CD4-positive, alpha-beta T cell (primary cell): Measurements from ENCODE around the gene STAT3. TPM values are rescaled to one million over a fixed set of nuclear protein-coding genes. Genes with fewer than 3 reads are reported as not detected.
"Not testable (repeated sequence)": the region's sequence is repeated elsewhere in the genome, so short reads cannot be mapped to it uniquely, and the experiment has no call there.

ENCODE experiments used
- ATAC-seq: fragments of 200-7000 bp; cut with Tn5 transposase; one replicate; pipeline ENCODE4 v1.10.0; 2022; ENCODE audit warnings: mild to moderate bottlenecking; ENCODE audit not compliant: poor library complexity
- CTCF ChIA-PET: fragments of 350-600 bp; sonication (Branson Sonifier 250); formaldehyde crosslinking; loops from one replicate; lab custom pipeline; 2021; ENCODE audit warnings: antibody characterized with exemption, inconsistent platforms; lab: Charles Lee
- POLR2A ChIA-PET: fragments of 350-600 bp; sonication (Branson Sonifier 250); formaldehyde crosslinking; loops from one replicate; lab custom pipeline; 2021; ENCODE audit warnings: antibody characterized with exemption, inconsistent platforms; lab: Charles Lee
- DNase-seq, 14 experiments: peaks; one replicate each; pipeline ENCODE4 v3.0.0-alpha.2; 2013 to 2020; ENCODE audit warnings: mixed read lengths in 2 of 14
- H3K27ac ChIP-seq, 2 donors: one replicate each; pipeline versions ENCODE4 v1.5.1 to v1.7.0; 2013; ENCODE audit warnings: low read length in 2 of 2, low read depth in 1 of 2, mild to moderate bottlenecking in 1 of 2
- H3K27me3 ChIP-seq, 2 experiments: 1 replicate in 1 of 2; 2 replicates in 1 of 2; pipeline versions ENCODE4 v1.6.1 to v1.7.0; 2013; ENCODE audit warnings: low read length in 2 of 2, control low read depth in 1 of 2, mild to moderate bottlenecking in 1 of 2, moderate library complexity in 1 of 2; ENCODE audit not compliant: insufficient read depth in 2 of 2, control insufficient read depth in 1 of 2
- H3K36me3 ChIP-seq: one replicate; pipeline ENCODE4 v1.6.1; 2013; ENCODE audit warnings: low read length, control low read depth; ENCODE audit not compliant: insufficient read depth
- H3K4me1 ChIP-seq: one replicate; pipeline ENCODE4 v1.6.1; 2013; ENCODE audit warnings: low read length, control low read depth; ENCODE audit not compliant: insufficient read depth
- H3K4me3 ChIP-seq: one replicate; pipeline ENCODE4 v1.5.1; 2013; ENCODE audit warnings: mild to moderate bottlenecking, low read length, moderate library complexity
- H3K9me3 ChIP-seq, 2 experiments: 1 replicate in 1 of 2; 2 replicates in 1 of 2; pipeline versions ENCODE4 v1.6.1 to v1.7.0; 2013; ENCODE audit warnings: low read length in 2 of 2, mild to moderate bottlenecking in 2 of 2, control low read depth in 1 of 2, moderate library complexity in 1 of 2; ENCODE audit not compliant: control insufficient read depth in 1 of 2, insufficient read depth in 1 of 2
- H3K27ac Mint-ChIP-seq: one replicate; pipeline ENCODE4 v1.8.0; 2020; ENCODE audit warnings: mixed read lengths
- H3K27me3 Mint-ChIP-seq: one replicate; pipeline ENCODE4 v1.8.0; 2021; ENCODE audit warnings: mixed read lengths
- H3K36me3 Mint-ChIP-seq: one replicate; pipeline ENCODE4 v1.8.0; 2021; ENCODE audit warnings: low read depth, mixed read lengths
- H3K4me1 Mint-ChIP-seq: one replicate; pipeline ENCODE4 v1.8.0; 2021; ENCODE audit warnings: low read depth, mixed read lengths
- H3K4me3 Mint-ChIP-seq: one replicate; pipeline ENCODE4 v1.8.0; 2020; ENCODE audit warnings: mild to moderate bottlenecking, mixed read lengths
- H3K9me3 Mint-ChIP-seq: one replicate; pipeline ENCODE4 v1.8.0; 2020; ENCODE audit warnings: mixed read lengths
- CTCF ChIP-seq: fragments of 200-600 bp; IDR thresholded peaks from one replicate; pipeline ENCODE4 v1.8.0; 2022; ENCODE audit warnings: antibody characterized with exemption, mild to moderate bottlenecking
- intact Hi-C, 2 experiments: fragments of 100-400 bp; cut with DNase I in 1 of 2; cut with micrococcal nuclease in 1 of 2; formaldehyde crosslinking; loops; one replicate each; pipeline versions ENCODE4 v1.15.1 to v1.9.0; 2023 to 2025; cut with DNase I, micrococcal nuclease
- total RNA-seq, 174 experiments: library from RNA in 2 of 174; stranded (reverse) in 2 of 174; gene quantifications; one replicate each; pipeline ENCODE4 v1.2.3 and lab custom pipeline; 2021 to 2026

The STAT3 gene
- total RNA-seq, 2 experiments from 2014 or later = 315 to 319 TPM

- peaks cover 80% of the 10 kb centered on the region for H3K36me3 ChIP-seq
- H3K9me3 Mint-ChIP-seq = no peaks in the 10 kb centered on the region
- H3K27me3 Mint-ChIP-seq = no peaks in the 10 kb centered on the region
- peaks cover 91% of the 10 kb centered on the region for H3K36me3 Mint-ChIP-seq
- DNase-seq = no peak
- no peak overlapping the region for H3K4me3 ChIP-seq
- H3K9me3 ChIP-seq = peaks cover 0 to 6% of the 10 kb centered on the region in 2 experiments
- ChIA-PET CTCF (no interaction called here), POLR2A (interaction anchor here (1.1 kb wide), 1 partner anchor 57 kb away, joined by 3 read pairs; no protein-coding TSS in a partner anchor)
- H3K27ac Mint-ChIP-seq = peak overlapping the region; percentile 74
- H3K27me3 ChIP-seq = no peaks in the 10 kb centered on the region
- H3K4me1 ChIP-seq = peaks cover 47% of the 10 kb centered on the region
- H3K4me3 Mint-ChIP-seq = no peak overlapping the region
- H3K4me1 Mint-ChIP-seq = peaks cover 49% of the 10 kb centered on the region
- intact Hi-C loops = no loop called here
- no peak for TF ChIP-seq CTCF
- no peak for ATAC-seq
- H3K27ac ChIP-seq = no peak overlapping the region
Measured at GRCh38 chr17:42307362-42307927, 80.8 kb downstream of the STAT3 start.

- Mint-ChIP-seq H3K4me1 (peaks cover 39% of the 10 kb centered on the region), H3K4me3 (no peak overlapping the region), H3K9me3 (no peaks in the 10 kb centered on the region), H3K27me3 (no peaks in the 10 kb centered on the region), H3K36me3 (peaks cover 94% of the 10 kb centered on the region), H3K27ac (peak overlapping the region; percentile 86)
- no peak for DNase-seq
- Histone ChIP-seq H3K36me3 (peaks cover 88% of the 10 kb centered on the region), H3K4me3 (no peak overlapping the region), H3K27me3 (no peaks in the 10 kb centered on the region), H3K27ac (no peak overlapping the region), H3K4me1 (peaks cover 36% of the 10 kb centered on the region), H3K9me3 (peaks cover 0 to 6% of the 10 kb centered on the region in 2 experiments)
- no peak for TF ChIP-seq CTCF
- CTCF ChIA-PET = interaction anchor here (1.8 kb wide), 1 partner anchor 84 kb away, joined by 8 read pairs; no protein-coding TSS in a partner anchor
- POLR2A ChIA-PET = interaction anchor here (1.1 to 1.5 kb wide), 3 partner anchors 9 to 82 kb away, joined by 3 to 5 read pairs (median 4); partner anchors contain the start of gene STAT3
- no peak for ATAC-seq
- intact Hi-C loops = no loop called here
Measured at GRCh38 chr17:42306385-42306667, 81.9 kb downstream of the STAT3 start.

GRCh38 chr17:42305543-42306384 lies 82.5 kb downstream of the STAT3 start:
- Histone ChIP-seq H3K9me3 (peaks cover 0 to 6% of the 10 kb centered on the region in 2 experiments), H3K27me3 (no peaks in the 10 kb centered on the region), H3K4me3 (no peak overlapping the region), H3K4me1 (peaks cover 31% of the 10 kb centered on the region), H3K36me3 (peaks cover 88% of the 10 kb centered on the region), H3K27ac (peak overlapping the region in 1 of 2 donors; percentile 15)
- peak overlapping the region; percentile 6 for H3K4me3 Mint-ChIP-seq
- TF ChIP-seq CTCF = peak; percentile 40
- DNase-seq (peak in 8 of 14 experiments; percentile 28 to 62 (median 39)), ATAC-seq (peak; percentile 84)
- intact Hi-C loops = no loop called here
- no peaks in the 10 kb centered on the region for H3K27me3 Mint-ChIP-seq
- ChIA-PET POLR2A (interaction anchor here (1.1 to 1.5 kb wide), 3 partner anchors 10 to 83 kb away, joined by 3 to 5 read pairs (median 4); partner anchors contain the start of gene STAT3), CTCF (interaction anchor here (1.8 kb wide), 1 partner anchor 84 kb away, joined by 8 read pairs; no protein-coding TSS in a partner anchor)
- peak overlapping the region; percentile 86 for H3K27ac Mint-ChIP-seq
- H3K9me3 Mint-ChIP-seq = no peaks in the 10 kb centered on the region
- H3K4me1 Mint-ChIP-seq = peaks cover 34% of the 10 kb centered on the region
- peaks cover 94% of the 10 kb centered on the region for H3K36me3 Mint-ChIP-seq

GRCh38 chr17:42305031-42305330 lies 83.3 kb downstream of the STAT3 start:
- H3K4me3 ChIP-seq, H3K27me3 ChIP-seq, ATAC-seq, intact Hi-C loops, H3K27me3 Mint-ChIP-seq, H3K9me3 ChIP-seq, H3K27ac ChIP-seq, DNase-seq, H3K4me3 Mint-ChIP-seq, H3K9me3 Mint-ChIP-seq: not testable (repeated sequence)
- CTCF ChIA-PET = interaction anchor here (0.7 kb wide), 1 partner anchor 83 kb away, joined by 3 read pairs; no protein-coding TSS in a partner anchor
- peaks cover 88% of the 10 kb centered on the region for H3K36me3 Mint-ChIP-seq
- Histone ChIP-seq H3K4me1 (peaks cover 23% of the 10 kb centered on the region), H3K36me3 (peaks cover 81% of the 10 kb centered on the region)
- H3K4me1 Mint-ChIP-seq = peaks cover 26% of the 10 kb centered on the region
- H3K27ac Mint-ChIP-seq = peak overlapping the region; percentile 75
- POLR2A ChIA-PET = interaction anchor here (1.5 kb wide), 1 partner anchor 84 kb away, joined by 3 read pairs; the partner anchor contains the start of gene STAT3
